ENCODE measurements around the gene RPS26.

RPS26 gene

DNA sequence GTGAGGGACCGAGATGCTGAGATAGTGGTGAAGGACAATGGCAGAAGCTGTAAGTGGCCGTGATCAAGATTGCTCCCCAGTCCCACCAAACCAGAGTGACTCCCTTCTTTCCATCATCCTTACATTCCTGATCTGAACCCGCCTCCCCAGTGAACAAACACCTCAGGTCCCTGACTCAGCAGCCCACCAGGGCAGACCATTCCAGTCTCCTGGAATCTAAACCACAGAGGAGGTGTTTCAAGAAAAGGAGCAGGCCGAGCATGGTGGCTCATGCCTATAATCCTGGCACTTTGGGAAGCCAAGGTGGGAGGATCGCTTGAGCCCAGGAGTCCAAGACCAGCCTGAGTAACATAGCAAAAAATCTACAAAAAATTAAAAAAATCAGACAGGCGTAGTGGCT, 44.9 kb downstream of the RPS26 start:
- Histone ChIP-seq H3K4me3 (ENCODE audit: low read length) (no peak overlapping the region), H3K4me1 (ENCODE audit: insufficient read depth, low read length) (no peaks in the 10 kb centered on the region), H3K27me3 (ENCODE audit: insufficient read depth, low read length) (peaks cover 21% of the 10 kb centered on the region), H3K36me3 (ENCODE audit: insufficient read depth, low read length) (no peaks in the 10 kb centered on the region), H2AFZ (ENCODE audit: low read depth, low read length) (no peak overlapping the region), H3K9me3 (ENCODE audit: low read length) (no peaks in the 10 kb centered on the region)

DNA sequence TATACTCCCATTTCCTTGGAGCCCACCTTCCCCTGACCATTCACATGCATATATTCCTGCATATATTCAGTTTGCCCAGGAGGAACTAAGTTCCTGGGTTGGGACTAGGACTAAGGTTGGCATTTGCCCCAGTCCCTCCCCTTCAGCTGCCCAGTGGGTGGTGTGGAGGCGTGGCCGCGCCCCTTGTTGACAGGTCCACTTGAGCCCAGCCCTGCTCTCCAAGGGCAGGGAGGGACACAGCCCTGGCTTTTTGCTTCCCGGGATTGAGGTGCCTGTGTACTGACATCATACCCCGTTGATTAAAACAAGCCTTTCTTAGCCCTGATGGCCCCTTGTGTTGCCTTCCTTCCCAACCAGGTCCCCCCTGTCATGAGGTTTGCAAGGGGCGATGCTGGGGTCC, 45.5 kb downstream of the RPS26 start:
- no peaks in the 10 kb centered on the region for H3K9me3 ChIP-seq (ENCODE audit: low read length)
- peaks cover 15% of the 10 kb centered on the region for H3K27me3 ChIP-seq (ENCODE audit: insufficient read depth, low read length)
- H2AFZ ChIP-seq (ENCODE audit: low read depth, low read length), result no peak overlapping the region
- no peaks in the 10 kb centered on the region for H3K4me1 ChIP-seq (ENCODE audit: insufficient read depth, low read length)
- H3K4me3 ChIP-seq (ENCODE audit: low read length), result no peak overlapping the region
- no peaks in the 10 kb centered on the region for H3K36me3 ChIP-seq (ENCODE audit: insufficient read depth, low read length)
